ENCODE measurements around the gene PRPSAP1. TPM values are rescaled to one million over a fixed set of nuclear protein-coding genes. Genes with fewer than 3 reads are reported as not detected.

PRPSAP1 gene
- total RNA-seq, 2 experiments from 2014 or later = 63.9 to 64.7 TPM

DNA sequence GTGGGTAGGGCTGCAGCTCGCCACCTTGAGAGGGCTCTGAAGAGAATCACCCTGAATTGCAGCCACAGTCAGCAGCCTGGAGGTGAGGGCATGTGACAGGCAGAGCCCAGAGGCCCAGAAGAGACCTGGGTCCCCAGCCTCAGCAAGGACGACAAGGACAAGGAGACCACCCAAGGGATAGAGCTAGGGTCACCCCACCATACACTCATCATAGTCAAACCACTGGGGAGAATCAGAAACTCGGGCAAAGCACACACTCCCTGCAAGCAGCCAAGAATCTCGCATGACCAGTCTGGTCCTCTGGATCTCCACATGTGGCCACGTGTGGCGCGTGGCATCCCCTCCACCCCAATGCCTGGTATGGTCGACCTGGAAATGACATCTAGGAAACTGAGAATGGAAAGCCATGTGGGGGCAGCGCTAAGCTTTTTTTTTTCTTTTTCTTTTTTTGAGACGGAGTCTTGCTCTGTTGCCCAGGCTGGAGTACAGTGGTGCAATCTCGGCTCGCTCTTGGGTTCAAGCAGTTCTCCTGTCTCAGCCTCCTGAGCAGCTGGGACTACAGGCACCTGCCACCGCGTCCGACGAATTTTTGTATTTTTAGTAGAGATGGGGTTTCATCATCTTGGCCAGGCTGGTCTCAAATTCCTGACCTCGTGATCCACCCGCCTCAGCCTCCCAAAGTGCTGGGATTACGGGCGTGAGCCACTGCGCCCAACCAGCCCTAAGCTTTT is 26.1 kb upstream of the PRPSAP1 start:
- CTCF ChIA-PET = interaction anchor here (1.3 to 11.1 kb wide), 5 partner anchors 10 to 76 kb away, joined by 3 to 158 read pairs (median 10); partner anchors contain the start of gene PRPSAP1
- no peak for ATAC-seq
- no peak overlapping the region for H3K4me3 Mint-ChIP-seq
- H3K36me3 Mint-ChIP-seq = no peaks in the 10 kb centered on the region
- DNase-seq = no peak
- peaks cover 10% of the 10 kb centered on the region for H3K4me1 Mint-ChIP-seq
- no peak overlapping the region for H3K27ac Mint-ChIP-seq
- H3K9me3 Mint-ChIP-seq (ENCODE audit: low read depth) = no peaks in the 10 kb centered on the region
- no peaks in the 10 kb centered on the region for H3K27me3 Mint-ChIP-seq

DNA sequence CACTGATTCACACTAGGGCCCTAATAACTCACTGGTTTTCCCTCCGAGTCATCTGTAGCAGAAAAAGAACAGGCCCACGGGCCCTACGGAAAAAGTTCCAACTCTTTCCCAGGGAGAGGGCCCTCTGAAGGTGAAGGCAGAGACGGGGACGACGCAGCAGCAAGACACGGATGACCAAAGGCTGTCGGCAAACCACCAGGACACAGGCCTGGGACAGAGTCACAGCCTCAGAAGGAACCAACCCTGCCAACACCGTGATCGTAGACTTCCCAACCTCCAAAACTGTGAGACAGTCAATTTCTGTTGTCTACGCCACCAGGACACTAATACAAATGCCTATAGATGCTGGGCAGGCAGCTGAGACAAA is 25.5 kb upstream of the PRPSAP1 start:
- Mint-ChIP-seq H3K36me3 (no peaks in the 10 kb centered on the region), H3K27me3 (no peaks in the 10 kb centered on the region), H3K9me3 (ENCODE audit: low read depth) (no peaks in the 10 kb centered on the region), H3K27ac (no peak overlapping the region), H3K4me3 (no peak overlapping the region), H3K4me1 (peaks cover 10% of the 10 kb centered on the region)
- ATAC-seq (no peak), DNase-seq (no peak)
- CTCF ChIA-PET = interaction anchor here (11.1 kb wide), 1 partner anchor 17 kb away, joined by 158 read pairs; no protein-coding TSS in a partner anchor

DNA sequence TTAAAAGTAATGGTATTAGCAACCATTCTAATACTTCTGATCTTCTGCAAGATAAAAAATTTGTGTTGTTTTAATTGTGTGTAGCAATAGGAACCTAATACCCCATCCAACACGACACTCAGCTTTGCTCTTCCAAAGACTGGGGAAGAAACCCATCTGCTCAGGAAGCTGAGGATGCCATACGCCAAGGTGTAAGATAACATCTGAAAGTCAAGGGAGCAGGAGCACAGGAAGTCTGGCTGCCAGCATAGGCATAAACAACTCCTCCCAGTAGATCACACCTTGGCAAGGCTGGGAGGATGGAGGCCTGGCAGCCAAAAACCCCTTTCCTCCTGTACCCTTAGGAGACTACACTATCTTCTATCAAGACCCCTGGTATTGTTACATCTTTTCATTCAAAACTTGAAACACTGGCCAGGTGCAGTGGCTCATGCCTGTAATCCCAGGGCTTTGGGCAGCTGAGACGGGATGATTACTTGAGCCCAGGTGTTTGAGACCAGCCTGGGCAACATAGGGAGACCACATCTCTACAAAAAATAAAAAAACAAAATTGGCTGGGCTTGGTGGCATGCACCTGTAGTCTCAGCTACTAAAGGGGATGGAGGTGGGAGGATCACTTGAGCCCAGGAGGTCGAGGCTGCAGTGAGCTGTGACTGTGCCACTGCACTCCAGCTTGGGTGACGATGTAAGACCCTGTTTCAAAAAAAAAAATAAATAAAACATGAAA is 25.0 kb upstream of the PRPSAP1 start:
- H3K4me1 Mint-ChIP-seq = peaks cover 8% of the 10 kb centered on the region
- no peaks in the 10 kb centered on the region for H3K27me3 Mint-ChIP-seq
- DNase-seq (no peak), ATAC-seq (no peak)
- H3K27ac Mint-ChIP-seq = no peak overlapping the region
- no peaks in the 10 kb centered on the region for H3K9me3 Mint-ChIP-seq (ENCODE audit: low read depth)
- CTCF ChIA-PET = interaction anchor here (0.5 to 11.1 kb wide), 5 partner anchors 7 to 76 kb away, joined by 3 to 158 read pairs (median 3); partner anchors contain the start of gene SPHK1
- no peak overlapping the region for H3K4me3 Mint-ChIP-seq
- H3K36me3 Mint-ChIP-seq = no peaks in the 10 kb centered on the region

- Mint-ChIP-seq H3K27me3 (no peaks in the 10 kb centered on the region), H3K4me3 (no peak overlapping the region), H3K9me3 (ENCODE audit: low read depth) (no peaks in the 10 kb centered on the region), H3K27ac (no peak overlapping the region), H3K4me1 (peaks cover 4% of the 10 kb centered on the region), H3K36me3 (no peaks in the 10 kb centered on the region)
- ATAC-seq (no peak), DNase-seq (no peak)
- CTCF ChIA-PET = interaction anchor here (0.5 to 4.1 kb wide), 6 partner anchors 9 to 421 kb away, joined by 3 to 17 read pairs (median 4); partner anchors contain the start of genes PRPSAP1 and SPHK1
Observed at GRCh38 chr17:76376318-76377133, 22.8 kb upstream of the PRPSAP1 start.

- CTCF ChIA-PET = interaction anchor here (0.6 to 0.7 kb wide), 2 partner anchors 17 to 317 kb away, joined by 3 read pairs; no protein-coding TSS in a partner anchor
Observed at GRCh38 chr17:76371656-76372628, 18.2 kb upstream of the PRPSAP1 start.

DNA sequence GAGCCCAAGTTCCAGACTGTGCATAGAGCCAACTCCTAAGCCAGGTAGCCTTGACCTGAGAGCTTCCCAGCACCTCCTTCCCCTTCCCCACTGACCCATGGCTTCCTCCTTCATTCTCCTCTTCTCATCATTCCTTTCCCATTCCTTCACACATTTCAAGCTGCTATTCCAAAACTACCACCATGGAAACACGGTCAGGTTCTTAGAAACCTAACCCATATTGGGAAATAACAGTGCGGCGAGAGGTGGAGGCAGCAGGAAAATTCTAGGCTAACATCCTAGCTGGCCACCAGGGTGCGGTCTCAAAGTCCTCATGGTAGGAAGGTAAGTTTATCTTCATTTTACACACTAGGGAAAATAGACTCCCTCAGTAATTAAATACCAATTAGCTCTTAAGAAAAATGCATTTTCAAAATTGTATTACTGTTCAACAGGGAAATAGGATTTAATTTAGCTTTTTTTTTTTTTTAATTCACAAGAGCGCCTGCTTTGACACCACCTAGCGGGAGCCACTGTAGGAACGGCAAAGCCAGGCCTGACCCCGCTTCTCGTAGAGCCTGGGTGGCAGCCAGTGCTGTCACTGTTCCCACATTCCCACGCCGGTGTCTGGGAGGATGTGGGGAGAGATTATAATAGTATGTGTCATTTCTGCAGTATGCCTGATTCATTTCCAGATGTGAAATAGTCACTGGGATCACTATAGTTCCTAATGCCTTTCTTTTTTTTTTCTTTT is 16.7 kb upstream of the PRPSAP1 start:
- Mint-ChIP-seq H3K9me3 (ENCODE audit: low read depth) (no peaks in the 10 kb centered on the region), H3K4me3 (no peak overlapping the region), H3K27me3 (no peaks in the 10 kb centered on the region), H3K27ac (no peak overlapping the region), H3K4me1 (no peaks in the 10 kb centered on the region), H3K36me3 (no peaks in the 10 kb centered on the region)
- CTCF ChIA-PET = interaction anchor here (0.6 to 2.6 kb wide), 8 partner anchors 11 to 414 kb away, joined by 3 to 13 read pairs (median 4); partner anchors contain the start of gene SPHK1
- ATAC-seq (no peak), DNase-seq (no peak)

More at GRCh38 chr17:76371656-76372628, 18.2 kb upstream of the PRPSAP1 start:
- no peak for ATAC-seq
- H3K4me1 Mint-ChIP-seq = no peaks in the 10 kb centered on the region
- no peaks in the 10 kb centered on the region for H3K36me3 Mint-ChIP-seq
- no peak for DNase-seq
- H3K27ac Mint-ChIP-seq = no peak overlapping the region
- no peaks in the 10 kb centered on the region for H3K27me3 Mint-ChIP-seq
- H3K9me3 Mint-ChIP-seq (ENCODE audit: low read depth) = no peaks in the 10 kb centered on the region
- H3K4me3 Mint-ChIP-seq = no peak overlapping the region

DNA sequence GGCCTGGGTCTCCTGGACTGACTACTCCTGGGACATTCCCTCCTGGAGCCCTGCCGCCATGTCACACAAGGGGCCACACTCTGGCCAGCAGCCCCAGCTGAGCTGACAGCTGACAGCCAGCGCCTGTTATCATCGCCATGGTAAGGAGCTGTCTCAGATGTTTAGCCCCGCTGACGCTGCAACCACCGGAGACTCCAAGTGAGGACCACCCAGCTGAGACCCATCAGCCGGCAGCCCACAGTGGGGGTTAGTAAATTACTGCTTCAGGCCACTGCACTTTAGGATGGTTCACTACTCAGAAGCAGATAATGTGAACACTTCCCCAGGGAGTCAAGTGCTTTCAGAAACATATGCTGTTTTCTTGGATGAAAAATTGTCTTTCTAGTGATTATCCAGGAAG is 16.1 kb upstream of the PRPSAP1 start:
- Mint-ChIP-seq H3K27ac (no peak overlapping the region), H3K9me3 (ENCODE audit: low read depth) (no peaks in the 10 kb centered on the region), H3K4me1 (no peaks in the 10 kb centered on the region), H3K27me3 (no peaks in the 10 kb centered on the region), H3K36me3 (no peaks in the 10 kb centered on the region), H3K4me3 (no peak overlapping the region)
- CTCF ChIA-PET = interaction anchor here (0.8 to 2.6 kb wide), 5 partner anchors 11 to 414 kb away, joined by 3 to 13 read pairs (median 5); partner anchors contain the start of gene SPHK1
- ATAC-seq (no peak), DNase-seq (no peak)

GRCh38 chr17:76369379-76369778 is 15.7 kb upstream of the PRPSAP1 start:
- ATAC-seq (no peak), DNase-seq (no peak)
- Mint-ChIP-seq H3K36me3 (no peaks in the 10 kb centered on the region), H3K4me3 (no peak overlapping the region), H3K4me1 (no peaks in the 10 kb centered on the region), H3K27me3 (no peaks in the 10 kb centered on the region), H3K9me3 (ENCODE audit: low read depth) (no peaks in the 10 kb centered on the region), H3K27ac (no peak overlapping the region)
- CTCF ChIA-PET = interaction anchor here (0.9 to 2.6 kb wide), 3 partner anchors 16 to 89 kb away, joined by 3 to 13 read pairs (median 12); partner anchors contain the start of gene SPHK1

DNA sequence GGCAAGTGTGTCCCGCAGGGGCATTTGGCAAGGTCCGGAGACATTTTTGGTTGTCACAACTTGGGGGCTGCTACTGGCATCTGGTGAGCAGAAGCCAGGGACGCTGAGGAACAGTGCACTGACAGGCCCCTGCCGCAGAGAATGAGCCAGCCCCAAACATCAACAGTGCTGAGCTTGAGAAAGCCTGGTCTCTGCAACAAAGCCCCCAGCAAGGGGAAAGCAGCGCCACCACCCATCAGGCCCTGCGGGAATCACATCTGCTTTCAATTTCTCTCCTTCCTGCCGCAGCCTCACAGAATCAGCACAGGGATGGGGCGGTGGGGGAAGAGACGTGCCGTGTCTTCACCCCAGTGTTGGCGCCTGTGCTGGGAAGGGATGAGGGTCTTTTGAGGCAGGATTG is 14.8 kb upstream of the PRPSAP1 start:
- Mint-ChIP-seq H3K36me3 (no peaks in the 10 kb centered on the region), H3K27me3 (no peaks in the 10 kb centered on the region), H3K4me1 (no peaks in the 10 kb centered on the region), H3K4me3 (peak overlapping the region; percentile 34), H3K9me3 (ENCODE audit: low read depth) (no peaks in the 10 kb centered on the region), H3K27ac (peak overlapping the region; percentile 43)
- CTCF ChIA-PET = interaction anchor here (2.3 kb wide), 1 partner anchor 17 kb away, joined by 12 read pairs; the partner anchor contains the start of gene SPHK1
- ATAC-seq (no peak), DNase-seq (no peak)

DNA sequence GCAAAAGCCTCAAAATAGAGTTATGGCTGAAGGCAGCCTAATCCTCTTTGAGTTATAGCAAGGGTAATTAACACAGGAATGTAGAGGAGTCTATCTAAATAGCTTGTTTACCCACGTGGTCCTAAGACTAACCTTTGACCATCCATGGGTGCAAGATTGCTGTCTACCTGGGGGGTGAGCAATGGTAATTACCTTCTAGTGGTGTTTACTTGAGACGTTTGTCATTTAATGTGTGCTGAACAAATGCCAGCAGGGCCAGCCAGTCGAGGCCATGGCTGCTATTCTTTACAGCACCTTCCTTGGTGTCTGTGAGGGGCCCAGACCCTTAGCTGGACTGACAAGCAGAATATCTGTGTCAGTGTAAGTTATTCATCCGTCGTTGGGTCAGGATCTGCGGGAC is 13.9 kb upstream of the PRPSAP1 start:
- H3K9me3 Mint-ChIP-seq (ENCODE audit: low read depth) = no peaks in the 10 kb centered on the region

GRCh38 chr17:76366247-76366646 is 12.5 kb upstream of the PRPSAP1 start:
- no peaks in the 10 kb centered on the region for H3K27me3 Mint-ChIP-seq
- CTCF ChIA-PET = interaction anchor here (0.7 to 6.3 kb wide), 4 partner anchors 15 to 258 kb away, joined by 3 to 45 read pairs (median 12); partner anchors contain the start of gene SPHK1
- H3K36me3 Mint-ChIP-seq = no peaks in the 10 kb centered on the region
- H3K4me3 Mint-ChIP-seq = no peak overlapping the region
- no peaks in the 10 kb centered on the region for H3K4me1 Mint-ChIP-seq
- no peaks in the 10 kb centered on the region for H3K9me3 Mint-ChIP-seq (ENCODE audit: low read depth)
- H3K27ac Mint-ChIP-seq = no peak overlapping the region
- ATAC-seq (no peak), DNase-seq (no peak)

More for the DNA sequence above, 13.9 kb upstream of the PRPSAP1 start:
- CTCF ChIA-PET = interaction anchor here (1.0 kb wide), 2 partner anchors 12 to 30 kb away, joined by 3 read pairs; no protein-coding TSS in a partner anchor
- no peak for ATAC-seq
- Mint-ChIP-seq H3K4me1 (no peaks in the 10 kb centered on the region), H3K4me3 (no peak overlapping the region), H3K27me3 (no peaks in the 10 kb centered on the region), H3K27ac (no peak overlapping the region), H3K36me3 (no peaks in the 10 kb centered on the region)
- DNase-seq = no peak
